H1 (cell line): ENCODE results near the gene SAP30L. TPM values are rescaled to one million over a fixed set of nuclear protein-coding genes. Genes with fewer than 3 reads are reported as not detected.

Source experiments
- CTCF ChIA-PET: fragments of 300-600 bp; sonication (Branson Sonifier 250); formaldehyde crosslinking; loops from one replicate; lab custom pipeline; 2021; ENCODE audit not compliant: partially characterized antibody; lab: Charles Lee
- POLR2A ChIA-PET: fragments of 300-600 bp; sonication (Branson Sonifier 250); formaldehyde crosslinking; loops from one replicate; lab custom pipeline; 2021; ENCODE audit warnings: inconsistent platforms; ENCODE audit not compliant: partially characterized antibody; lab: Charles Lee
- DNase-seq, 2 experiments: peaks; one replicate each; pipeline versions ENCODE4 v3.0.0 to v3.0.0-alpha.2; 2010 to 2022; ENCODE audit warnings: low spot score in 2 of 2, low read depth in 1 of 2, mixed read lengths in 1 of 2
- FAIRE-seq: peaks from 2 replicates; lab custom pipeline; 2011; peaks lifted over from hg19 to GRCh38; lab: Jason Lieb, UNC
- H2AFZ ChIP-seq: 2 replicates; pipeline ENCODE4 v1.8.1; 2012; ENCODE audit warnings: low read length, inconsistent platforms
- H2AK5ac ChIP-seq: 2 replicates; pipeline ENCODE4 v1.6.1; 2013; ENCODE audit warnings: low read depth, low read length
- H2BK120ac ChIP-seq: replicated peaks from 2 replicates; pipeline ENCODE3; 2013; ENCODE audit warnings: low read depth, low read length, inconsistent platforms
- H2BK12ac ChIP-seq: 2 replicates; pipeline ENCODE4 v1.6.1; 2013; ENCODE audit warnings: low read depth, low read length
- H2BK15ac ChIP-seq: 2 replicates; pipeline ENCODE4 v1.6.1; 2013; ENCODE audit warnings: low read length
- H2BK20ac ChIP-seq: 2 replicates; pipeline ENCODE4 v1.6.1; 2013; ENCODE audit warnings: low read length
- H2BK5ac ChIP-seq: 2 replicates; pipeline ENCODE4 v1.6.1; 2013; ENCODE audit warnings: low read depth, low read length
- H3K14ac ChIP-seq: 2 replicates; pipeline ENCODE4 v1.6.1; 2013; ENCODE audit warnings: inconsistent platforms; ENCODE audit not compliant: insufficient read length
- H3K18ac ChIP-seq: 2 replicates; pipeline ENCODE4 v1.6.1; 2013; ENCODE audit warnings: low read length; ENCODE audit errors: extremely low read depth
- H3K23ac ChIP-seq: 2 replicates; pipeline ENCODE4 v1.6.1; 2013; ENCODE audit warnings: inconsistent platforms; ENCODE audit not compliant: insufficient read length
- H3K23me2 ChIP-seq: 2 replicates; pipeline ENCODE4 v1.6.1; 2013; ENCODE audit warnings: low read depth, low read length
- H3K27ac ChIP-seq: 2 replicates; pipeline ENCODE4 v1.6.1; 2011; ENCODE audit warnings: low read depth, low read length, inconsistent platforms
- H3K27me3 ChIP-seq, 4 experiments: replicated peaks in 1 of 4; 1 replicate in 1 of 4; 2 replicates in 3 of 4; pipeline versions ENCODE4 v1.6.1 to v1.8.1; 2011 to 2013; ENCODE audit warnings: low read length in 3 of 4, mild to moderate bottlenecking in 3 of 4, inconsistent platforms in 2 of 4, mixed read lengths in 2 of 4, moderate library complexity in 1 of 4; ENCODE audit not compliant: control insufficient read depth in 3 of 4, insufficient read depth in 3 of 4; ENCODE audit errors: extremely low read depth in 1 of 4
- H3K36me3 ChIP-seq, 4 experiments: 2 replicates each; pipeline versions ENCODE4 v1.6.1 to v1.8.1; 2011 to 2013; ENCODE audit warnings: mild to moderate bottlenecking in 4 of 4, low read length in 3 of 4, moderate library complexity in 2 of 4, control low read depth in 1 of 4, inconsistent platforms in 1 of 4; ENCODE audit not compliant: insufficient read depth in 4 of 4, control insufficient read depth in 2 of 4
- H3K4ac ChIP-seq: replicated peaks from 2 replicates; pipeline ENCODE3; 2013; ENCODE audit warnings: low read length, low read depth, mixed read lengths, inconsistent platforms; ENCODE audit not compliant: insufficient read length
- H3K4me1 ChIP-seq, 4 experiments: replicated peaks in 1 of 4; 1 replicate in 1 of 4; 2 replicates in 3 of 4; pipeline versions ENCODE4 v1.6.1 to v1.8.1; 2011 to 2013; ENCODE audit warnings: low read length in 3 of 4, inconsistent platforms in 2 of 4, mixed read lengths in 1 of 4; ENCODE audit not compliant: insufficient read depth in 4 of 4, control insufficient read depth in 3 of 4
- H3K4me2 ChIP-seq, 2 experiments: 2 replicates each; pipeline versions ENCODE4 v1.6.1 to v1.8.1; 2011 to 2013; ENCODE audit warnings: low read depth in 2 of 2, low read length in 2 of 2, control low read depth in 1 of 2, inconsistent platforms in 1 of 2, mild to moderate bottlenecking in 1 of 2; ENCODE audit not compliant: insufficient read depth in 1 of 2
- H3K4me3 ChIP-seq, 4 experiments: fragments of 200-600, 300-600 bp in 1 of 4; sonication (generic), shearing (Covaris generic), sonication (Bioruptor Twin) in 1 of 4; 2 replicates each; pipeline versions ENCODE4 v1.5.1 to v1.8.1; 2011 to 2016; ENCODE audit warnings: low read length in 4 of 4, low read depth in 3 of 4, control low read depth in 2 of 4, inconsistent platforms in 2 of 4, mild to moderate bottlenecking in 2 of 4, mixed read lengths in 1 of 4, moderate library complexity in 1 of 4; ENCODE audit not compliant: insufficient read depth in 2 of 4; ENCODE audit errors: extremely low read depth in 1 of 4
- H3K56ac ChIP-seq: replicated peaks from 2 replicates; pipeline ENCODE3; 2013; ENCODE audit warnings: low read depth, mild to moderate bottlenecking, mixed read lengths, low read length, inconsistent platforms; ENCODE audit not compliant: insufficient read length
- H3K79me1 ChIP-seq: 2 replicates; pipeline ENCODE4 v1.6.1; 2013; ENCODE audit warnings: low read depth, low read length, control low read depth
- H3K79me2 ChIP-seq, 2 experiments: 2 replicates each; pipeline versions ENCODE4 v1.6.1 to v1.8.1; 2012 to 2013; ENCODE audit warnings: low read length in 2 of 2, mild to moderate bottlenecking in 2 of 2, inconsistent platforms in 1 of 2; ENCODE audit not compliant: insufficient read depth in 2 of 2, control insufficient read depth in 1 of 2
- H3K9ac ChIP-seq, 4 experiments: replicated peaks in 1 of 4; 1 replicate in 1 of 4; 2 replicates in 3 of 4; pipeline versions ENCODE4 v1.6.1 to v1.8.1; 2011 to 2013; ENCODE audit warnings: low read depth in 3 of 4, low read length in 3 of 4, control low read depth in 2 of 4, mild to moderate bottlenecking in 2 of 4, moderate library complexity in 2 of 4, inconsistent platforms in 1 of 4; ENCODE audit errors: extremely low read depth in 1 of 4
- H3K9me3 ChIP-seq, 2 experiments: 2 replicates each; pipeline versions ENCODE4 v1.6.1 to v1.8.1; 2012 to 2013; ENCODE audit warnings: mild to moderate bottlenecking in 2 of 2, moderate library complexity in 2 of 2, control low read depth in 1 of 2, inconsistent platforms in 1 of 2, low read depth in 1 of 2, low read length in 1 of 2, mixed read lengths in 1 of 2; ENCODE audit not compliant: insufficient read depth in 2 of 2
- H4K20me1 ChIP-seq, 2 experiments: replicated peaks in 1 of 2; 2 replicates each; pipeline versions ENCODE3 to v1.8.1; 2011 to 2013; ENCODE audit warnings: inconsistent platforms in 2 of 2, low read length in 2 of 2, mild to moderate bottlenecking in 1 of 2; ENCODE audit not compliant: insufficient read depth in 2 of 2, control insufficient read depth in 1 of 2
- H4K5ac ChIP-seq: 2 replicates; pipeline ENCODE4 v1.6.1; 2013; ENCODE audit warnings: low read length, low read depth, mixed read lengths, inconsistent platforms; ENCODE audit not compliant: insufficient read length
- H4K8ac ChIP-seq: 2 replicates; pipeline ENCODE4 v1.8.0; 2013; ENCODE audit warnings: mild to moderate bottlenecking, moderate library complexity, low read length, inconsistent platforms; ENCODE audit not compliant: insufficient read depth; ENCODE audit errors: extremely low read depth
- H4K91ac ChIP-seq: replicated peaks from 2 replicates; pipeline ENCODE3; 2013; ENCODE audit warnings: low read length, mixed read lengths, inconsistent platforms; ENCODE audit not compliant: insufficient read length
- EZH2 ChIP-seq: fragments of 200-600 bp; sonication (generic); IDR thresholded peaks from 2 replicates; pipeline ENCODE4 v1.7.1; 2012; ENCODE audit warnings: low read depth, mild to moderate bottlenecking, moderate library complexity, low read length, inconsistent platforms; ENCODE audit not compliant: severe bottlenecking
- RNF2 ChIP-seq: fragments of 200-900, 300-1000 bp; sonication (generic); IDR thresholded peaks from 2 replicates; pipeline ENCODE4 v1.7.1; 2016; ENCODE audit warnings: borderline replicate concordance, low read depth, mild to moderate bottlenecking, antibody characterized with exemption, low read length; ENCODE audit not compliant: poor library complexity, severe bottlenecking; ENCODE audit errors: missing control alignments
- SP1 ChIP-seq: IDR thresholded peaks from 2 replicates; pipeline ENCODE4 v1.6.1; 2011; ENCODE audit warnings: low read depth, low read length
- SUZ12 ChIP-seq: fragments of 200-600 bp; sonication (generic); IDR thresholded peaks from 2 replicates; pipeline ENCODE4 v1.6.1; 2012; ENCODE audit warnings: mild to moderate bottlenecking, inconsistent platforms, low read length, moderate library complexity, mixed read lengths
- TBP ChIP-seq: IDR thresholded peaks from 2 replicates; pipeline ENCODE4 v1.6.1; 2011; ENCODE audit warnings: low read depth, low read length, improper control_type of control experiment
- TCF12 ChIP-seq: IDR thresholded peaks from 2 replicates; pipeline ENCODE4 v1.6.1; 2011; ENCODE audit warnings: low read depth, mild to moderate bottlenecking, low read length
- WGBS, 2 experiments: shearing (Covaris generic) in 1 of 2; methylation state at CpG; one replicate each; pipeline versions ENCODE4 v1.1.6 to v1.1.7; 2013 to 2015; ENCODE audit warnings: low lambda C conversion rate in 2 of 2, mixed read lengths in 2 of 2, inconsistent platforms in 1 of 2, low coverage in 1 of 2, missing lambda C conversion rate in 1 of 2; ENCODE audit not compliant: insufficient replicate concordance in 2 of 2, insufficient coverage in 1 of 2, insufficient read length in 1 of 2; ENCODE audit errors: extremely low coverage in 1 of 2, missing lambda C conversion rate in 1 of 2; 5-methylcytosine and 5-hydroxymethylcytosine counted together
- polyA plus RNA-seq, 7 experiments: library from polyadenylated mRNA; depleted of rRNA in 3 of 7; stranded (reverse) in 5 of 7; unstranded in 2 of 7; fragments of >200 nt in 5 of 7; fragments of 200-250 nt in 2 of 7; gene quantifications; 1 replicate in 5 of 7; 2 replicates in 1 of 7; 4 replicates in 1 of 7; pipeline versions ENCODE4 v1.2.1 to v1.2.3, GENCODE V29; 2011 to 2013; ENCODE audit warnings: missing spikeins in 2 of 7, mixed read lengths in 2 of 7
- total RNA-seq: library from RNA; stranded (reverse); fragmentation: NEBNext Ultra II Directional; extraction: Animal tissue kit (Norgen Biotek cat#: 25700); gene quantifications from 2 replicates; pipeline ENCODE4 v1.2.1, GENCODE V29; 2021
- TF ChIP-seq, protein P1 (sequence below), 3 experiments: IDR thresholded peaks; 1 replicate in 2 of 3; 2 replicates in 1 of 3; pipeline versions ENCODE4 v1.5.1 to v1.6.1; 2011; ENCODE audit warnings: low read length in 3 of 3, mild to moderate bottlenecking in 3 of 3, inconsistent platforms in 2 of 3, low read depth in 1 of 3, moderate library complexity in 1 of 3; ENCODE audit not compliant: insufficient read depth in 1 of 3; ENCODE audit errors: control extremely low read depth in 1 of 3
- TF ChIP-seq, protein P2 (sequence below): IDR thresholded peaks from 2 replicates; pipeline ENCODE4 v1.6.1; 2012; ENCODE audit warnings: inconsistent platforms

Gene SAP30L
- total and polyA plus RNA-seq, 2 of the 8 experiments (the other 6 are each of a cell fraction or from before 2014, with no cell fraction given): 12.2 to 31.5 TPM

DNA sequence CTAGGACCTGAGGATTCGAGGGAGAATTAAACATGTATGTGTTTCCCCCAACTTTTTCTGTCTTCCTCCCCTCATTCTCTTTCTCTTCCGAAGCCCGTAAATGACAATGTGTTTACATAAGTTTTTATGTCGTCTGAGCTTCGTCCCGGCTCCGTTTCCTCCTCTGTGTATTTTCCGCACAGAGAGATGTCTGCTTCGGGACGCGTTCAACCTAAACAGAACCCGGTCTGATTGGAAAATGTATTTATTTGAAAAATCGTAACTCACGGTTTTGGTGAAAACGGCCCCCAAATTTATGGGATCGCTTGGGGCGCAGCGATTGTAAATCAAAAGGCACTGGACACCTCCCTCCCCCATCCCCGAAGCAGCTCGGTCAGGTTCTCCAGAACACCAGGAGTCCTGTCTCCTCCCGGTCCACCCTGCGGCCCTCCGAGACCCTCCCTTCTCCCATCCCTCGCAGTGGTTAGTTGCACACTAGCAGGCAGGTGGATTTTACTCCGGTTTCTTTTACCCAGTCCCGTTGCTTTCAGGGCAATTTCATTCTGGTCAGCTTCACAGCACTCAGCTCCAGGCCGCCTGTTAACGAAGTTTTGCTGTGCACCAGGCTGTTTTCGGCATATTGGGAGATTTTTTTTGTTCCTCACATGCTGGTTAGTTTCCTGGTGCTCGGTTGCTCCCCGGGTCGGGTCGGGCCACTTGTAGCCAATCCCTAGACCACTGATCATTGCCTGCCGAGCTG is 38.0 kb downstream of the SAP30L start:
- Histone ChIP-seq H2BK12ac (peak overlapping the region; percentile 28; the same call in 1 of the 2 replicates), H3K9ac (no peak overlapping the region), H3K27ac (no peak overlapping the region), H3K4me3 (peak overlapping the region in 2 of 4 experiments; percentile 4 to 34; a peak in 4 of 8 replicates), H3K23ac (no peak overlapping the region), H3K4me2 (peak overlapping the region; percentile 58 to 79), H3K56ac (no peak overlapping the region), H3K79me1 (no peaks in the 10 kb centered on the region), H3K27me3 (peaks cover 80 to 92% (median 89%) of the 10 kb centered on the region in 4 experiments), H2BK15ac (no peak overlapping the region), H3K79me2 (no peaks in the 10 kb centered on the region), H4K91ac (no peak overlapping the region), H2BK20ac (no peak overlapping the region), H3K4me1 (peaks cover 22 to 59% (median 32%) of the 10 kb centered on the region in 4 experiments), H2BK5ac (no peak overlapping the region), H3K36me3 (peaks cover 0 to 4% (median 0%) of the 10 kb centered on the region in 4 experiments; a peak in 1 of 8 replicates), H2BK120ac (no peak overlapping the region), H2AFZ (no peak overlapping the region), H3K23me2 (no peaks in the 10 kb centered on the region; the same call in 1 of the 2 replicates), H3K9me3 (no peaks in the 10 kb centered on the region), H4K5ac (no peak overlapping the region), H3K18ac (no peak overlapping the region), H2AK5ac (0 out of 2 replicates have a peak overlapping the region, but pooled peaks have one; percentile 1), H3K14ac (no peak overlapping the region), H4K8ac (no peak overlapping the region), H3K4ac (no peak overlapping the region), H4K20me1 (peaks cover 8 to 38% of the 10 kb centered on the region in 2 experiments)
- DNase-seq (peak in 1 of 2 experiments; percentile 53), FAIRE-seq (no peak)
- ChIA-PET CTCF (interaction anchor here (1.4 to 6.4 kb wide), 6 partner anchors 10 to 127 kb away, joined by 5 to 61 read pairs (median 17); no protein-coding TSS in a partner anchor), POLR2A (interaction anchor here (0.7 to 3.5 kb wide), 4 partner anchors 7 to 374 kb away, joined by 3 to 16 read pairs (median 7); partner anchors contain the start of gene CNOT8)
- WGBS, 2 experiments: 5% methylated on average over 34 of the region's 34 CpGs; no CpG with 5 or more reads in 1 of the 2 experiments
- TF ChIP-seq RNF2 (peak; percentile 92), TBP (no peak), TCF12 (0 out of 2 replicates have a peak, but pooled peaks have one; percentile 2), EZH2 (peak; percentile 90), SP1 (0 out of 2 replicates have a peak, but pooled peaks have one; percentile 4), SUZ12 (peak; percentile 94)
- TF ChIP-seq, protein P1, sequence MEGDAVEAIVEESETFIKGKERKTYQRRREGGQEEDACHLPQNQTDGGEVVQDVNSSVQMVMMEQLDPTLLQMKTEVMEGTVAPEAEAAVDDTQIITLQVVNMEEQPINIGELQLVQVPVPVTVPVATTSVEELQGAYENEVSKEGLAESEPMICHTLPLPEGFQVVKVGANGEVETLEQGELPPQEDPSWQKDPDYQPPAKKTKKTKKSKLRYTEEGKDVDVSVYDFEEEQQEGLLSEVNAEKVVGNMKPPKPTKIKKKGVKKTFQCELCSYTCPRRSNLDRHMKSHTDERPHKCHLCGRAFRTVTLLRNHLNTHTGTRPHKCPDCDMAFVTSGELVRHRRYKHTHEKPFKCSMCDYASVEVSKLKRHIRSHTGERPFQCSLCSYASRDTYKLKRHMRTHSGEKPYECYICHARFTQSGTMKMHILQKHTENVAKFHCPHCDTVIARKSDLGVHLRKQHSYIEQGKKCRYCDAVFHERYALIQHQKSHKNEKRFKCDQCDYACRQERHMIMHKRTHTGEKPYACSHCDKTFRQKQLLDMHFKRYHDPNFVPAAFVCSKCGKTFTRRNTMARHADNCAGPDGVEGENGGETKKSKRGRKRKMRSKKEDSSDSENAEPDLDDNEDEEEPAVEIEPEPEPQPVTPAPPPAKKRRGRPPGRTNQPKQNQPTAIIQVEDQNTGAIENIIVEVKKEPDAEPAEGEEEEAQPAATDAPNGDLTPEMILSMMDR (IDR thresholded peaks at IDR 0.05; ENCODE audit: control extremely low read depth in 1 of 3, insufficient read depth in 1 of 3, low read depth in 1 of 3, low read length in 3 of 3): no peak
- TF ChIP-seq, protein P2, sequence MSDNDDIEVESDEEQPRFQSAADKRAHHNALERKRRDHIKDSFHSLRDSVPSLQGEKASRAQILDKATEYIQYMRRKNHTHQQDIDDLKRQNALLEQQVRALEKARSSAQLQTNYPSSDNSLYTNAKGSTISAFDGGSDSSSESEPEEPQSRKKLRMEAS: no peak
